ENCODE results near the gene ANK3. TPM values are rescaled to one million over a fixed set of nuclear protein-coding genes. Genes with fewer than 3 reads are reported as not detected.

Gene ANK3
- polyA plus RNA-seq, 4 donors: 9.9 to 81.4 (median 35.5) TPM

- no peak overlapping the region for H3K4me3 ChIP-seq (ENCODE audit: low read depth in 1 of 3, low read length in 3 of 3)
- no peaks in the 10 kb centered on the region for H3K27me3 ChIP-seq (ENCODE audit: control insufficient read depth in 3 of 3, insufficient read depth in 3 of 3, low read length in 3 of 3)
- no peaks in the 10 kb centered on the region for H3K9me3 ChIP-seq (ENCODE audit: control insufficient read depth in 2 of 2, insufficient read depth in 1 of 2, low read depth in 1 of 2, low read length in 1 of 2)
- H3K27ac ChIP-seq (ENCODE audit: low read depth in 1 of 3, low read length in 2 of 3): no peak overlapping the region
- peaks cover 0 to 13% (median 6%) of the 10 kb centered on the region in 3 donors for H3K36me3 ChIP-seq (ENCODE audit: control insufficient read depth in 3 of 3, insufficient read depth in 2 of 3, low read depth in 1 of 3, low read length in 3 of 3)
- no peak for DNase-seq
- WGBS, 3 donors: 82 to 95% (median 85%) methylated on average over 2 of the region's 2 CpGs
- FAIRE-seq: no peak
- H3K4me1 ChIP-seq (ENCODE audit: control insufficient read depth in 3 of 3, insufficient read depth in 2 of 3, low read depth in 1 of 3, low read length in 2 of 3): no peaks in the 10 kb centered on the region
These were observed 320.4 kb downstream of the ANK3 start for GRCh38 chr10:60069311-60069710.

DNA sequence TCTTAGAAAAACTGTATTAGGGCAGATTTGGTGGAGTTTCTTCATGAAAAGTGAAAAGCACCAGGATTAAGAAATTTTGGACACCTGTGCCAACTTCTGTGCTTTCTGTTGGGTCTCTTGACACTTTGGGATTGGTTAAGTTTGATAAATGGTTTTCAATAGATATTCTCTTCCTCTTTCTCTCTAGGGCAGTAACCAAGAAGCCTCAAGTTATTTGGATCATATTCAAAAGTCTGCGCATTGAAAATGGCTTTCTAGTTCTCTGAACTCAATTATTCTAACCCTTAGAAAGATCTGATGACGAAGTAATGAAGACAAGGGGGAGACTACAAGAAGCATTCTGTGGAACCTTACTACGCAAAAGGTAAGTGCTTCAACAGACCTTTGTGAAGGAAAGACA, 339.3 kb downstream of the ANK3 start:
- Histone ChIP-seq H3K9me3 (ENCODE audit: control insufficient read depth in 2 of 2, insufficient read depth in 1 of 2, low read depth in 1 of 2, low read length in 1 of 2) (no peaks in the 10 kb centered on the region), H3K4me1 (ENCODE audit: control insufficient read depth in 3 of 3, insufficient read depth in 2 of 3, low read depth in 1 of 3, low read length in 2 of 3) (no peaks in the 10 kb centered on the region), H3K27ac (ENCODE audit: low read depth in 1 of 3, low read length in 2 of 3) (no peak overlapping the region), H3K4me3 (ENCODE audit: low read depth in 1 of 3, low read length in 3 of 3) (no peak overlapping the region), H3K36me3 (ENCODE audit: control insufficient read depth in 3 of 3, insufficient read depth in 2 of 3, low read depth in 1 of 3, low read length in 3 of 3) (peaks cover 0 to 2% (median 0%) of the 10 kb centered on the region in 3 donors), H3K27me3 (ENCODE audit: control insufficient read depth in 3 of 3, insufficient read depth in 3 of 3, low read length in 3 of 3) (no peaks in the 10 kb centered on the region)
- 87 to 99% (median 91%) methylated on average over 3 of the region's 3 CpGs for WGBS, 3 donors
- FAIRE-seq (no peak), DNase-seq (no peak)

GRCh38 chr10:60048091-60048501, 341.6 kb downstream of the ANK3 start:
- FAIRE-seq (no peak), DNase-seq (peak in 1 of 2 donors; percentile 10)
- Histone ChIP-seq H3K9me3 (ENCODE audit: control insufficient read depth in 2 of 2, insufficient read depth in 1 of 2, low read depth in 1 of 2, low read length in 1 of 2) (no peaks in the 10 kb centered on the region), H3K27ac (ENCODE audit: low read depth in 1 of 3, low read length in 2 of 3) (no peak overlapping the region), H3K36me3 (ENCODE audit: control insufficient read depth in 3 of 3, insufficient read depth in 2 of 3, low read depth in 1 of 3, low read length in 3 of 3) (peaks cover 0 to 4% (median 0%) of the 10 kb centered on the region in 3 donors), H3K4me1 (ENCODE audit: control insufficient read depth in 3 of 3, insufficient read depth in 2 of 3, low read depth in 1 of 3, low read length in 2 of 3) (peaks cover 0 to 4% (median 0%) of the 10 kb centered on the region in 3 donors), H3K4me3 (ENCODE audit: low read depth in 1 of 3, low read length in 3 of 3) (no peak overlapping the region), H3K27me3 (ENCODE audit: control insufficient read depth in 3 of 3, insufficient read depth in 3 of 3, low read length in 3 of 3) (no peaks in the 10 kb centered on the region)

- Histone ChIP-seq H3K27me3 (ENCODE audit: control insufficient read depth in 3 of 3, insufficient read depth in 3 of 3, low read length in 3 of 3) (no peaks in the 10 kb centered on the region), H3K27ac (ENCODE audit: low read depth in 1 of 3, low read length in 2 of 3) (no peak overlapping the region), H3K4me1 (ENCODE audit: control insufficient read depth in 3 of 3, insufficient read depth in 2 of 3, low read depth in 1 of 3, low read length in 2 of 3) (peaks cover 0 to 4% (median 0%) of the 10 kb centered on the region in 3 donors), H3K36me3 (ENCODE audit: control insufficient read depth in 3 of 3, insufficient read depth in 2 of 3, low read depth in 1 of 3, low read length in 3 of 3) (peaks cover 0 to 4% (median 0%) of the 10 kb centered on the region in 3 donors), H3K9me3 (ENCODE audit: control insufficient read depth in 2 of 2, insufficient read depth in 1 of 2, low read depth in 1 of 2, low read length in 1 of 2) (no peaks in the 10 kb centered on the region), H3K4me3 (ENCODE audit: low read depth in 1 of 3, low read length in 3 of 3) (no peak overlapping the region)
- FAIRE-seq (no peak), DNase-seq (no peak)
These were observed 344.1 kb downstream of the ANK3 start for GRCh38 chr10:60045571-60045970.

DNA sequence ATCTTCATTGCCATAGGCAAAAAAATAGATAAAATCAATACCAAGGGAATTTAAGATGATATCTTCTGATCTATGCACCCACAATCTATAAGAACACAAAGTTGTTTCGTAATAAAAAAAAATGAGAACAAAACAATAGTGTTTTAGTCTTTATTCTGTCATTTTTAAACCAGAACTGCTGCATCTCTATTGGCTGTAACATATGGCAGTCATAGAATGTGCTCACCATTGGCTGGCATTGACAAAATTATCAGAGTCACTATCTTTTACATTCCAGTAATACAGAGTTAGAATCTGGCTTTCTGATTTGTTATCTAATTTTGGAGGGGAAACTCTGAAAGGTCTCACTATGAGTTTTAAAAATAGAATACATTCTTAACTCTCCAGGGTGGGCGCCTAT, 344.7 kb downstream of the ANK3 start:
- FAIRE-seq (no peak), DNase-seq (no peak)
- peaks cover 0 to 4% (median 0%) of the 10 kb centered on the region in 3 donors for H3K4me1 ChIP-seq (ENCODE audit: control insufficient read depth in 3 of 3, insufficient read depth in 2 of 3, low read depth in 1 of 3, low read length in 2 of 3)
- no peak overlapping the region for H3K4me3 ChIP-seq (ENCODE audit: low read depth in 1 of 3, low read length in 3 of 3)
- 92 to 95% (median 93%) methylated on average over 2 of the region's 2 CpGs for WGBS, 3 donors
- H3K27me3 ChIP-seq (ENCODE audit: control insufficient read depth in 3 of 3, insufficient read depth in 3 of 3, low read length in 3 of 3): no peaks in the 10 kb centered on the region
- no peaks in the 10 kb centered on the region for H3K9me3 ChIP-seq (ENCODE audit: control insufficient read depth in 2 of 2, insufficient read depth in 1 of 2, low read depth in 1 of 2, low read length in 1 of 2)
- H3K36me3 ChIP-seq (ENCODE audit: control insufficient read depth in 3 of 3, insufficient read depth in 2 of 3, low read depth in 1 of 3, low read length in 3 of 3): peaks cover 0 to 4% (median 0%) of the 10 kb centered on the region in 3 donors
- H3K27ac ChIP-seq (ENCODE audit: low read depth in 1 of 3, low read length in 2 of 3): no peak overlapping the region

- peaks cover 0 to 4% (median 0%) of the 10 kb centered on the region in 3 donors for H3K4me1 ChIP-seq (ENCODE audit: control insufficient read depth in 3 of 3, insufficient read depth in 2 of 3, low read depth in 1 of 3, low read length in 2 of 3)
- FAIRE-seq: no peak
- H3K4me3 ChIP-seq (ENCODE audit: low read depth in 1 of 3, low read length in 3 of 3): no peak overlapping the region
- no peak overlapping the region for H3K27ac ChIP-seq (ENCODE audit: low read depth in 1 of 3, low read length in 2 of 3)
- no peak for DNase-seq
- WGBS, 3 donors: 88 to 97% (median 90%) methylated on average over 2 of the region's 2 CpGs
- H3K9me3 ChIP-seq (ENCODE audit: control insufficient read depth in 2 of 2, insufficient read depth in 1 of 2, low read depth in 1 of 2, low read length in 1 of 2): no peaks in the 10 kb centered on the region
- peaks cover 0 to 4% (median 0%) of the 10 kb centered on the region in 3 donors for H3K36me3 ChIP-seq (ENCODE audit: control insufficient read depth in 3 of 3, insufficient read depth in 2 of 3, low read depth in 1 of 3, low read length in 3 of 3)
- H3K27me3 ChIP-seq (ENCODE audit: control insufficient read depth in 3 of 3, insufficient read depth in 3 of 3, low read length in 3 of 3): no peaks in the 10 kb centered on the region
These were observed 345.4 kb downstream of the ANK3 start for GRCh38 chr10:60044242-60044641.

DNA sequence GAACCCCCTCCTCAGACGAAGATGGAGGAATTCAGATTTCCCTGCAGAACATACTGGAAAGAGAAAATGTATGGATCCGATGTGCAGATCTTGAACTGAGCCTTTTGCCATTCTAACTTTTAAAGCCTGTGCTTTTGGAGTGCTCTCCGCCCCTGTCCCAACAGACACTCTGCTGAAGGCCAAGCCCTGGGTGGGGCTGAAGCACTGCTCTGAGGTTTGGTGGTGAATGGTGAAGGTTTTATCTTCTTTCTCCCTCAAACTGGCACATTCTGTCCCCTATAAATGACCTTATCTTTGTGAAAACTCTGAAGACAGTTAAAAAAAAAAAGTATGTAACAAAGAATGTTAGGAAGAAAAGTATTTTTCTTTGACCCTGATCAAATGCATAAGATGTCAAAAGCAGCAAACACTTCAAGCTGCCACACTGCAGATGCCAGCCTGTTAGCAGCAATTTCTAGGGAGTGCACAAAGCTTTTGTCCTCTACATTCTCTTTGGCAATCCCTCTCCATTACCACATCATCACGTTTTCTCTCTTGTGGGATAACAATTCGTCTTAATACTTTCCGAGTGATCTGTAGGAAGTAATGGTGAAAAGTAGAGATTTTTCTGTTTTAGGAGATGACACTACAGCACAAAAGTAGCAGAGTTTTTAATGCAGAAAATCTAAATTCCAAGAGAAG, 346.0 kb downstream of the ANK3 start:
- no peak overlapping the region for H3K27ac ChIP-seq (ENCODE audit: low read depth in 1 of 3, low read length in 2 of 3)
- FAIRE-seq (no peak), DNase-seq (no peak)
- no peaks in the 10 kb centered on the region for H3K27me3 ChIP-seq (ENCODE audit: control insufficient read depth in 3 of 3, insufficient read depth in 3 of 3, low read length in 3 of 3)
- H3K4me3 ChIP-seq (ENCODE audit: low read depth in 1 of 3, low read length in 3 of 3): no peak overlapping the region
- H3K36me3 ChIP-seq (ENCODE audit: control insufficient read depth in 3 of 3, insufficient read depth in 2 of 3, low read depth in 1 of 3, low read length in 3 of 3): peaks cover 0 to 2% (median 1%) of the 10 kb centered on the region in 3 donors
- WGBS, 3 donors: 54 to 71% (median 68%) methylated on average over 6 of the region's 6 CpGs
- H3K4me1 ChIP-seq (ENCODE audit: control insufficient read depth in 3 of 3, insufficient read depth in 2 of 3, low read depth in 1 of 3, low read length in 2 of 3): peaks cover 0 to 4% (median 0%) of the 10 kb centered on the region in 3 donors
- H3K9me3 ChIP-seq (ENCODE audit: control insufficient read depth in 2 of 2, insufficient read depth in 1 of 2, low read depth in 1 of 2, low read length in 1 of 2): no peaks in the 10 kb centered on the region

- no peak for FAIRE-seq
- 31 to 42% (median 32%) methylated on average over 2 of the region's 2 CpGs for WGBS, 3 donors
- Histone ChIP-seq H3K4me1 (ENCODE audit: control insufficient read depth in 3 of 3, insufficient read depth in 2 of 3, low read depth in 1 of 3, low read length in 2 of 3) (peaks cover 0 to 4% (median 0%) of the 10 kb centered on the region in 3 donors), H3K27me3 (ENCODE audit: control insufficient read depth in 3 of 3, insufficient read depth in 3 of 3, low read length in 3 of 3) (no peaks in the 10 kb centered on the region), H3K36me3 (ENCODE audit: control insufficient read depth in 3 of 3, insufficient read depth in 2 of 3, low read depth in 1 of 3, low read length in 3 of 3) (peaks cover 0 to 4% (median 2%) of the 10 kb centered on the region in 3 donors), H3K9me3 (ENCODE audit: control insufficient read depth in 2 of 2, insufficient read depth in 1 of 2, low read depth in 1 of 2, low read length in 1 of 2) (no peaks in the 10 kb centered on the region), H3K4me3 (ENCODE audit: low read depth in 1 of 3, low read length in 3 of 3) (no peak overlapping the region), H3K27ac (ENCODE audit: low read depth in 1 of 3, low read length in 2 of 3) (no peak overlapping the region)
- DNase-seq: no peak
These were observed 346.8 kb downstream of the ANK3 start for GRCh38 chr10:60042914-60043313.

- H3K4me1 ChIP-seq (ENCODE audit: control insufficient read depth in 3 of 3, insufficient read depth in 2 of 3, low read depth in 1 of 3, low read length in 2 of 3): peaks cover 0 to 4% (median 0%) of the 10 kb centered on the region in 3 donors
- FAIRE-seq (peak; percentile 85), DNase-seq (peak in 1 of 2 donors; percentile 50)
- H3K4me3 ChIP-seq (ENCODE audit: low read depth in 1 of 3, low read length in 3 of 3): no peak overlapping the region
- no peaks in the 10 kb centered on the region for H3K9me3 ChIP-seq (ENCODE audit: control insufficient read depth in 2 of 2, insufficient read depth in 1 of 2, low read depth in 1 of 2, low read length in 1 of 2)
- H3K27ac ChIP-seq (ENCODE audit: low read depth in 1 of 3, low read length in 2 of 3): peak overlapping the region in 1 of 3 donors; percentile 23
- no peaks in the 10 kb centered on the region for H3K27me3 ChIP-seq (ENCODE audit: control insufficient read depth in 3 of 3, insufficient read depth in 3 of 3, low read length in 3 of 3)
- WGBS, 3 donors: 14 to 54% (median 25%) methylated on average over 5 of the region's 5 CpGs
- H3K36me3 ChIP-seq (ENCODE audit: control insufficient read depth in 3 of 3, insufficient read depth in 2 of 3, low read depth in 1 of 3, low read length in 3 of 3): peaks cover 0 to 4% (median 2%) of the 10 kb centered on the region in 3 donors
These were observed 347.4 kb downstream of the ANK3 start for GRCh38 chr10:60042262-60042661.

Measured in small intestine (tissue), 7 donors.